GM18909 (cell line): ENCODE data around the gene MCC.
"Not testable (repeated sequence)": the region's sequence is repeated elsewhere in the genome, so short reads cannot be mapped to it uniquely, and the experiment has no call there.

Experiments
- ATAC-seq: cut with Tn5 transposase; IDR thresholded peaks from one replicate; pipeline ENCODE4 v1.9.1; 2021; ENCODE audit warnings: mild to moderate bottlenecking; ENCODE audit not compliant: unreplicated experiment, poor library complexity

MCC gene

GRCh38 chr5:113493446-113493845 lies 5.2 kb upstream of the MCC start:
- ATAC-seq = no peak

- ATAC-seq = no peak
These were observed 2.8 kb upstream of the MCC start for GRCh38 chr5:113491022-113491421.

GRCh38 chr5:113490317-113490716 lies 2.1 kb upstream of the MCC start:
- no peak for ATAC-seq

- ATAC-seq = peak; percentile 59
These were observed 1.0 kb upstream of the MCC start for GRCh38 chr5:113489299-113489698.

- peak; percentile 15 for ATAC-seq
These were observed 462 bp upstream of the MCC start for GRCh38 chr5:113488645-113489184.

- ATAC-seq = no peak
These were observed 855 bp downstream of the MCC start for GRCh38 chr5:113487416-113487780.

GRCh38 chr5:113480243-113480642 lies 8.0 kb downstream of the MCC start:
- no peak for ATAC-seq

- no peak for ATAC-seq
These were observed 9.6 kb downstream of the MCC start for GRCh38 chr5:113478691-113479090.

GRCh38 chr5:113474100-113474728 lies 14.0 kb downstream of the MCC start:
- no peak for ATAC-seq

- ATAC-seq = no peak
These were observed 25.2 kb downstream of the MCC start for GRCh38 chr5:113463032-113463431.

GRCh38 chr5:113457106-113457505 lies 31.1 kb downstream of the MCC start:
- ATAC-seq = not testable (repeated sequence)

GRCh38 chr5:113452941-113453340 lies 35.3 kb downstream of the MCC start:
- ATAC-seq = no peak

GRCh38 chr5:113451797-113452196 lies 36.5 kb downstream of the MCC start:
- ATAC-seq = no peak

- ATAC-seq = no peak
These were observed 37.3 kb downstream of the MCC start for GRCh38 chr5:113450929-113451328.

- no peak for ATAC-seq
These were observed 37.8 kb downstream of the MCC start for GRCh38 chr5:113450462-113450861.

- ATAC-seq = no peak
These were observed 40.0 kb downstream of the MCC start for GRCh38 chr5:113448252-113448651.

GRCh38 chr5:113447498-113448050 lies 40.7 kb downstream of the MCC start:
- no peak for ATAC-seq

GRCh38 chr5:113446358-113446927 lies 41.8 kb downstream of the MCC start:
- no peak for ATAC-seq

- no peak for ATAC-seq
These were observed 51.1 kb downstream of the MCC start for GRCh38 chr5:113437111-113437510.

- no peak for ATAC-seq
These were observed 52.7 kb downstream of the MCC start for GRCh38 chr5:113435575-113435974.

- ATAC-seq = no peak
These were observed 53.4 kb downstream of the MCC start, which contains the start of gene TSSK1B for GRCh38 chr5:113434889-113435288. Gene TSSK1B (minus strand): TSS chr5:113434989. CDS start chr5:113434839, 150 bp downstream.
